ENCODE measurements around the gene PRKG1.

Gene PRKG1

DNA sequence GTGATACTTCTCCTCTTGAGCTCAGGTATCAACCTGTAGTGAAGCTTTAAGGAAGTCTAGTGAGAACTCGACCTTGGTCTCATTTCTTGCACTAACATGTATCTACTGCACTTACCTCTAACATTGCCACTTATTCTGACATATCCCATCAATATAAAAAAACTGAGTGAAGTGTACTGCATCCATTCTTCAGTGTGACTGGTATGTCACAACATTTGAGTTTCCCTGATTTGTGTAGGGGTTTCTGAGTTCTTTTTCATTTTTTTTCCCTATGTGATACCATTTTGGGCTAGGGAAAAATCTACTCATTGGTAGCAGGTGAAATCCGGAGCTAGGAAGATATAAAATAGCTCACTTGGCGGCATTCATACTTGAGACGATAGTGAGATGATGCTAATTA lies 274.3 kb downstream of the PRKG1 start:
- Histone ChIP-seq H2AFZ (ENCODE audit: low read depth, low read length, severe bottlenecking) (no peak overlapping the region), H4K20me1 (ENCODE audit: low read depth, low read length) (no peaks in the 10 kb centered on the region)

DNA sequence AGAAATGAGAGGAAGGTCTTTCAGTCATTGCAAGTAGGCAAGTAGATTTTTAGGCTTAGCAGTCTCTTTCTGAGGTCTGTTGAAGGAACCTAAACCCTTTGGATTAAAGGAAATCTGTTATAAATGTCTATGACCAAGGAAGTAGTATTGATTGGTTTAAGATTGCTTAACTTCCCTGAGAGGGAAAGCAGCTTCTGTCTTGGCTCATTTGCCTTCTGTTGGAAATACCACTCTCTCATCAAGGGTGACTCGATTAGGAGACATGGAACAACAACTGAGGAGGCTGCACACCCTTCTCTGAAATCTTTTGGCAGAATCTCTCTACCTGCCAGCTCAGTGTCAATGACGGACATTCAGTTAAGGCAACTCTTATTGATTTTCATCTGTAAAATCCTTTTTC lies 282.9 kb downstream of the PRKG1 start:
- Histone ChIP-seq H3K27ac (ENCODE audit: low read depth, low read length) (no peak overlapping the region), H3K9me2 (replicated peaks; ENCODE audit: insufficient read depth, low read length) (no peaks in the 10 kb centered on the region), H3K9me3 (ENCODE audit: insufficient read depth, low read length) (no peaks in the 10 kb centered on the region), H3K79me2 (ENCODE audit: insufficient read depth, low read length) (no peaks in the 10 kb centered on the region), H3K4me2 (ENCODE audit: low read depth, low read length, poor library complexity, severe bottlenecking) (no peak overlapping the region), H3K4me3 (ENCODE audit: insufficient read depth, low read length, poor library complexity, severe bottlenecking) (no peak overlapping the region), H4K20me1 (ENCODE audit: low read depth, low read length) (no peaks in the 10 kb centered on the region), H2AFZ (ENCODE audit: low read depth, low read length, severe bottlenecking) (no peak overlapping the region), H3F3A (ENCODE audit: insufficient read depth) (no peaks in the 10 kb centered on the region), H3K9ac (ENCODE audit: low read length) (no peak overlapping the region), H3K27me3 (ENCODE audit: low read length) (no peaks in the 10 kb centered on the region), H3K36me3 (ENCODE audit: low read length) (no peaks in the 10 kb centered on the region)
- TF ChIP-seq, protein P1, sequence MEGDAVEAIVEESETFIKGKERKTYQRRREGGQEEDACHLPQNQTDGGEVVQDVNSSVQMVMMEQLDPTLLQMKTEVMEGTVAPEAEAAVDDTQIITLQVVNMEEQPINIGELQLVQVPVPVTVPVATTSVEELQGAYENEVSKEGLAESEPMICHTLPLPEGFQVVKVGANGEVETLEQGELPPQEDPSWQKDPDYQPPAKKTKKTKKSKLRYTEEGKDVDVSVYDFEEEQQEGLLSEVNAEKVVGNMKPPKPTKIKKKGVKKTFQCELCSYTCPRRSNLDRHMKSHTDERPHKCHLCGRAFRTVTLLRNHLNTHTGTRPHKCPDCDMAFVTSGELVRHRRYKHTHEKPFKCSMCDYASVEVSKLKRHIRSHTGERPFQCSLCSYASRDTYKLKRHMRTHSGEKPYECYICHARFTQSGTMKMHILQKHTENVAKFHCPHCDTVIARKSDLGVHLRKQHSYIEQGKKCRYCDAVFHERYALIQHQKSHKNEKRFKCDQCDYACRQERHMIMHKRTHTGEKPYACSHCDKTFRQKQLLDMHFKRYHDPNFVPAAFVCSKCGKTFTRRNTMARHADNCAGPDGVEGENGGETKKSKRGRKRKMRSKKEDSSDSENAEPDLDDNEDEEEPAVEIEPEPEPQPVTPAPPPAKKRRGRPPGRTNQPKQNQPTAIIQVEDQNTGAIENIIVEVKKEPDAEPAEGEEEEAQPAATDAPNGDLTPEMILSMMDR (IDR thresholded peaks at IDR 0.05; ENCODE audit: insufficient read depth, low read length, poor library complexity, severe bottlenecking), result no peak
- TF ChIP-seq EZH2phosphoT487 (conservative IDR thresholded peaks at IDR 0.05; ENCODE audit: low read length), result no peak

More for the DNA sequence above, 274.3 kb downstream of the PRKG1 start:
- Histone ChIP-seq H3K27me3 (ENCODE audit: low read length) (no peaks in the 10 kb centered on the region), H3K9me3 (ENCODE audit: insufficient read depth, low read length) (no peaks in the 10 kb centered on the region), H3K79me2 (ENCODE audit: insufficient read depth, low read length) (no peaks in the 10 kb centered on the region), H3K4me3 (ENCODE audit: insufficient read depth, low read length, poor library complexity, severe bottlenecking) (no peak overlapping the region), H3K9ac (ENCODE audit: low read length) (no peak overlapping the region), H3K9me2 (replicated peaks; ENCODE audit: insufficient read depth, low read length) (no peaks in the 10 kb centered on the region), H3K4me2 (ENCODE audit: low read depth, low read length, poor library complexity, severe bottlenecking) (no peak overlapping the region), H3K27ac (ENCODE audit: low read depth, low read length) (no peak overlapping the region), H3F3A (ENCODE audit: insufficient read depth) (no peaks in the 10 kb centered on the region), H3K36me3 (ENCODE audit: low read length) (no peaks in the 10 kb centered on the region)
- TF ChIP-seq, protein P1 (IDR thresholded peaks at IDR 0.05; ENCODE audit: insufficient read depth, low read length, poor library complexity, severe bottlenecking), result no peak
- no peak for TF ChIP-seq EZH2phosphoT487 (conservative IDR thresholded peaks at IDR 0.05; ENCODE audit: low read length)

DNA sequence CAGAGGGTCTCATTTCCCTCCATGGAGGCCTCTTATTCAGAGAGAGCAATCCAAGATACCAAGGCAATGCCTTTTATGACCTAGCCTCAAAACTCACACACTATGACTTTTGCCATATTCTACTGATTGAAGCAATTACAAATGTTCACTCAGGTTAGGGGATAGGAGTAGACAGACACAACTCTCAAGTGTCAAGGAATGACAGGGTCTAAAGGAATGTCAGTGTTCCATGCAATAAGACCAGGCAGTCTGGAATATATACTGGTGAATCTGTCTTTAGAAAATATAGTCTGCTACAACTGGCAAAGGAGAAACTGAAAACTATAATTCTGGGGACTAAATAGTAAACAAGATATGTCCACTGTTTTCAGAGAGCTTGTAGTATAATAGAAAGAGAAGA lies 283.9 kb downstream of the PRKG1 start:
- H3K9me3 ChIP-seq (ENCODE audit: insufficient read depth, low read length), result no peaks in the 10 kb centered on the region
- no peaks in the 10 kb centered on the region for H3K79me2 ChIP-seq (ENCODE audit: insufficient read depth, low read length)
- TF ChIP-seq, protein P1 (IDR thresholded peaks at IDR 0.05; ENCODE audit: insufficient read depth, low read length, poor library complexity, severe bottlenecking), result no peak
- TF ChIP-seq EZH2phosphoT487 (conservative IDR thresholded peaks at IDR 0.05; ENCODE audit: low read length), result no peak

More for the DNA sequence above, 283.9 kb downstream of the PRKG1 start:
- no peak overlapping the region for H3K4me2 ChIP-seq (ENCODE audit: low read depth, low read length, poor library complexity, severe bottlenecking)
- H2AFZ ChIP-seq (ENCODE audit: low read depth, low read length, severe bottlenecking), result no peak overlapping the region
- H3K9me2 ChIP-seq (replicated peaks; ENCODE audit: insufficient read depth, low read length), result no peaks in the 10 kb centered on the region
- no peaks in the 10 kb centered on the region for H3K27me3 ChIP-seq (ENCODE audit: low read length)
- H3F3A ChIP-seq (ENCODE audit: insufficient read depth), result no peaks in the 10 kb centered on the region
- no peak overlapping the region for H3K27ac ChIP-seq (ENCODE audit: low read depth, low read length)
- no peaks in the 10 kb centered on the region for H3K36me3 ChIP-seq (ENCODE audit: low read length)
- H3K4me3 ChIP-seq (ENCODE audit: insufficient read depth, low read length, poor library complexity, severe bottlenecking), result no peak overlapping the region
- H3K9ac ChIP-seq (ENCODE audit: low read length), result no peak overlapping the region
- no peaks in the 10 kb centered on the region for H4K20me1 ChIP-seq (ENCODE audit: low read depth, low read length)
